Measurements from ENCODE around the gene DNAAF1.

The DNAAF1 gene

DNA sequence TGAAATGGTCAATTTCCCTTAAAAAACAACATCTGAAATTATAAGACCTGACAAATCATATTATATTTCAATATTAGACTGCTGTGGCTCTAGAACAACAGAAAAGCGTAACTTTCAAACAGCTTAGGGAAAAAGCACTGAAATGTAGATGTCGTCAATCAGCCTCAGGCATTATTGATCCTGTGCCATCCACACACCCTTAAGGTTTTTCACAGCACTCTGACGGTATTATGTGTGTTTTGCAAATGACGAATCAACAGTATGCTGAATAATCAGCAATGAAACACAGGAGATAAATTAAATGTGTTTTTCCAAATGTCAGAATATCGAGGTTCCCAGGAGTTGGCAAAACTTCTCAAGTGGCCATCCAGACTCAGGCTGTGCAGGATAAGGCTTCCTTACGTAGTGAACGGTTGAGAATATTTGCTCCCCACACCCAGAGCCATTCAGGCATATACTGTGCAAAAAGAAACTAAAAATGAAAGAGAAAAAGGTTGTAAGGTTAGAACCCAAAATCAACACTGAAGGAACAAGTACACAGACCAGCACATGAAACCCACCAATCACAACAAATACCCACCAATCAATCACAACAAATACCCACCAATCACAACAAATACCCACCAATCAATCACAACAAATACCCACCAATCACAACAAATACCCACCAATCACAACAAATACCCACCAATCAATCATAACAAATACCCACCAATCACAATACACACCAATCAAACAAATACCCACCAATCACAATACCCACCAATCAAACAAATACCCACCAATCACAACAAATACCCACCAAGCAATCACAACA, 20.6 kb upstream of the DNAAF1 start:
- no peak for DNase-seq

DNA sequence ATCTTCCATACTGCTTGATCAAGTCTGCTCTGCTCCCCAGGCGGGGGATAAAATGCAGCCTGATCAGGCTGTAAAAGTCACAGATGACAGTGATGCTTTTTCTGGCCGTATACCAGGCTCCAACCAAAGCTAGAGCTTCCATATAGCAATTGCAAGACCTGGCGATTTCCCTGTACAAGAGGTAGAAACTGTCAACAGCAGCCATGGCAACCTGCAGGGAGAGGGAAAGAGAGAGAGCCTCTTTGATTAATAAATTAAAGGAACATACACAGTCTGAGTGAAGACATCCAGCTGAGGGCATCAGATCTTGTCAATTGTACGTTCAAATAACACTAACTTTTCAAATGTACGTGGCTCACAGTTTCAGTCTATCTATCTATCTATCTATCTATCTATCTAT, 14.0 kb upstream of the DNAAF1 start:
- DNase-seq, result no peak

- no peak for DNase-seq
Measured at GRCh38 chr16:84132527-84133285, 12.4 kb upstream of the DNAAF1 start.

DNA sequence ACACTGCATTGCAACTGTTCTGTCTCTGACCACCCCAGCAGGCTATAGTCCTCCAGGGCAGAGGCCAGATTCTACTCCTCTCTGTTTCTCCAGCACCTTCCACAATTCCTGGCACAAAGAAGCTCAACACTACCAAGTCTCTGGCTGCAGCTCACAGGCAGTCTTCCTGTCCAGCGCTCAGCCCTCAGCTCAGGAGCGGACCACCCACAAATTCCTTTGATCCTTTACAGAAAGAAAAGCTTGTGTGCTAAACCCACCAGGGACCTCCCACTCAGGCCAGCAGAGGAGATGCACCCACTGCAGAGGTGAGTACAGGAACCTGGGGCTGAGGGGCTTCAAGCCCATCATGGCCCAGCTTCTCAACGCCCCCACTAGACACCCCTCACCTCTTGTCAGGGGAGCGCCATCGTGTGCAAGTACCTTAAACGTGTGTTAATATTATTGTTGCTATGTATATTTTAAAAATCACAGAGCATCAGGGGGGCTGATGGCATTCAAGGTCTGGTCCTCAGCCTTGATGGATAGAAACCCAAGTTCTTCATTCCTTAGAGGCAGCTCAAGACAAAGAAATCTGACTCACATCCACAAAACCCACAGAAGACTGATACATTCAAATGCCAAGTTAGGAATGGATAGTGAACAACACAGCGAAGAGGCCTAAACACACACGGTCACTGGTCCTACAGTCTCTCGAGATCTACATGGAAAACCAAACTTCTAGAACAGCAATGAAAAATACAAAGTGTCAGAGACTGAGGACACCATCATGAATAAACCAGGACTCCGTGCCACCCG, 8.6 kb upstream of the DNAAF1 start:
- DNase-seq, result no peak

- DNase-seq, result no peak
Measured at GRCh38 chr16:84137287-84137686, 7.8 kb upstream of the DNAAF1 start.

DNA sequence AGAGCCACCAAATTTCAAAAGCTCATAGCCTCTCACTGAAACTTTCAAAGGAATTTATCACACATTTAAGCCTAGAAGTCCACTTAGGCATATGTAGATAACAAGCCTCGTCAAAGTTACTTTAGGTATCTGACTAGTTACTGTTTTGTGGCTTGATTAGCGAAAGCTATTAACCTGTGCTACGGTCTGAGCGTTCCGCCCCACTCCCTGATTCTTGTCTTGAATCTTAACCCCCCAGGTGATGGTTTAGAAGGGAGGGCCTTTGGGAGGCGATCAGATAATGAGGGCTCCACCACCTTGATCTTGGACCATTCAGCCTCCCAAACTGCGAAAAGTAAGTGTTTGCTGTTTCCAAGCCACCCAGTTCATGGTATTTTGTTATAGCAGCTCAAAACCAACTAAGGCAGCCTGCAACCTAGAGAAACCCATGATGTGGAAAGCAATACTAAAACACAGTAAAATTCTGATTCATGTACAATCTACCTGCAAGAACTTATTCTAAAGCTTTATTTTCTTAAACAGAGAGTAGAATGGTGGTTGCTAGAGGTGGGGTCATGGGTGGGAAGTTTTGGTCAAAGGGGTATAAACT, 7.2 kb upstream of the DNAAF1 start:
- DNase-seq, result no peak

DNA sequence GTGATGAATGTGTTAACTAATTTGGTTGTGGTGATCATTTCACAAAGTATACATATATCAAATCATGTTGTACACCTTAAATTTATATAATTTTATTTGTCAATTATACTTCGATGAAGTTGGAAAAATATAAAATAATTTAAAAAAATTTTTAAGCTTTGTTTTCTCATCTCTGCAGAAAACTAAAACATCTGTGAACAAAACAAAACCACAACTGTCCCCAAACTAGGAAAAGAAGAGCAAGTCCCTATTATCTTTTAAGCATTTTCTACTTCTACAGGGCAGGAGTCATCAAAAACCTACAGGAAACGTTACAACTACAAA, 6.6 kb upstream of the DNAAF1 start:
- no peak for DNase-seq

- DNase-seq, result no peak
Measured at GRCh38 chr16:84138824-84139627, 6.1 kb upstream of the DNAAF1 start.

- DNase-seq, result no peak
Measured at GRCh38 chr16:84139628-84140258, 5.4 kb upstream of the DNAAF1 start.

- no peak for DNase-seq
Measured at GRCh38 chr16:84141143-84141670, 3.9 kb upstream of the DNAAF1 start.

GRCh38 chr16:84143081-84143480, 2.0 kb upstream of the DNAAF1 start:
- DNase-seq, result no peak

DNA sequence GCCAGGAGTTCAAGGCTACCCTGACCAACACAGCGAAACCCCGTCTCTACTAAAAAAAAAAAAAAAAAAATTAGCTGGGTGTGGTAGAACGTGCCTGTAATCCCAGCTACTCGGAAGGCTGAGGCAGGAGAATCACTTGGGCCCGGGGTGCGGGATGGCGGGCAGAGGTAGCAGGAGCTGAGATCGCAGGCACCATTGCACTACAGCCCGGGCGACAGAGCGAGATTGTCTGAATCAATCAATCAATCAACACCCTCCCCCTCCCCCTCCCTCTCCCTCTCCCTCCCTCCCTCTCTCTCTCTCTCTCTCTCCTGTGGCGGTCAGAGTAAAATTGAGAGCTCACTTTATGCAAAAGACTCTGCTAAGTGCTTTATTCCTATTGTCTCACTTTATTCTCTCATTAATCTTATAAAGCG, 1.3 kb upstream of the DNAAF1 start:
- DNase-seq, result no peak

DNA sequence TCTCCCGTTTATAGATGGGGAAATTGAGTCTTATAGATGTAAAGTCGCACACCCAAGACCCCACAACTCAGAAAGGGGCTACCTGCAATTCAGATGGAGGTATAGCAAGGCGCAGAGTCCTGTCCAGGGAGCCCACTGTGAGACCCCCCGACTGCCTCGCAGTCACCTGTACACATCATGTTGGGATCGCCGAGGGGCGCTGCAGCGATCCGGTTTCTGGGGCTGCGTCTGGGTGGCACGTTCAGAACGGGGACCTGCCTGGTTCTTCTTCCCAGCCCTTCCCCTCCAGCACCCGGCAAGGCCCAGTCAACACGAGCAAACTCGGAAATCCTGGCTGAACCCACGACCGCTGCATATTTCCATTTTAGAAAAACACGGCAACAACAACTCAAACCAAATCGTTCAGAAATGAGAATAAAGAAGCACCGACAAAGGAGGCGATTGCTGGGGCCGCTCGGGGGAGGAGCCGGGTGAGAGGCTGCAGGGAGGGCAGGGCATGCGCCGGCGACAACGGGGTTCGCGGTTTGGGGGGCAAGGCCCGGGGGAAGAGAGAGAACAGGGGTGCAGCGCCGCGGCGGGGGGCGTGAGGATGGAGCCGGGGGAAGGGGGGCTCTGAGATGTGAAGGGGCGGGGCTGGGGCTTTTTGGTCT, 774 bp upstream of the DNAAF1 start:
- peak; percentile 42 for DNase-seq

- no peak for DNase-seq
Measured at GRCh38 chr16:84150926-84151325, 5.8 kb downstream of the DNAAF1 start.

DNA sequence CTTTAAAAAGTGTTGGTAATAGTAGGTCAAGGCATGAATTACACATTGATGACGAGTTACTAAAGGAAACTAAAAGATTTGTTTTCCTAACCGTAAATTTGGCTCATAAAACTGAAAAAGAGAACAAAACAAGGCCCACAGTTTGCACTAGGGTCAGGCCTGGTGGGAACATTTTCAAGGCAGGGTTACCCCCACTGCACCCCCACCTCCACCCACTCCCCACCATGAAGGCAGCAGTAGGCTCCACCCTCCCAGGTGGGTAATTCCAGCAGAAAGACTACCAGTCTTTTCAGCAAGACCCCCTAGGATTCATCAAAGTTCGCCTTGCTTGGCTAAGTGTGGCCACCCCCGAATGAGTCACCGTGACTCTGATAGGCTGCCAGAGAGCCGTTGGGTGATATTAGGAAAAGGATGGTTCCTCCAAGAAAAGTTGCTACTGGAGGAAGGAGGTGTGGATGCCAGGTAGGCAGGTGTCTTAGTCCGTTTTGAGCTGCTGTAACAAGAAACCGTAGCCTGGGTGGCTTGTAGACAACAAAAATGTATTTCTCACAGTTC, 8.6 kb downstream of the DNAAF1 start:
- no peak for DNase-seq

DNA sequence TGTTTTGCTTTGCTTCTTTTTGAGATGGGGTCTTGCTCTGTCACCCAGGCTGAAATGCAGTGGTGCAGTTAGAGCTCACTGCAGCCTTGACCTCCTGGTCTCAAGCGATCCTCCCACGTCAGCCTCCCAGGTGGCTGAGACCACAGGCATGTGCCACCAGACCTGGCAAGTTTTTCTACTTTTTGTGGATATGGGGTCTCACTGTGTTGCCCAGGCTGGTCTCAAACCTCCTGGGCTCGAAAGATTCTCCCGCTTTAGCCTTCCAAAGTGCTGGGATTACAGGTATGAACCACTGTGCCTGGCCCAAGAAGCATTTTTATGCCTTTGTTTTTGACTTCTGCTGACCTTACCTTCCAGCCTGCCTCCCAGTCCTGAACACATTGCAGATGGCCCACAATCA, 10.1 kb downstream of the DNAAF1 start:
- no peak for DNase-seq

- no peak for DNase-seq
Measured at GRCh38 chr16:84155771-84156170, 10.7 kb downstream of the DNAAF1 start.

GRCh38 chr16:84156342-84156784, 11.3 kb downstream of the DNAAF1 start:
- DNase-seq, result no peak

- DNase-seq, result no peak
Measured at GRCh38 chr16:84159007-84159406, 13.9 kb downstream of the DNAAF1 start.

DNA sequence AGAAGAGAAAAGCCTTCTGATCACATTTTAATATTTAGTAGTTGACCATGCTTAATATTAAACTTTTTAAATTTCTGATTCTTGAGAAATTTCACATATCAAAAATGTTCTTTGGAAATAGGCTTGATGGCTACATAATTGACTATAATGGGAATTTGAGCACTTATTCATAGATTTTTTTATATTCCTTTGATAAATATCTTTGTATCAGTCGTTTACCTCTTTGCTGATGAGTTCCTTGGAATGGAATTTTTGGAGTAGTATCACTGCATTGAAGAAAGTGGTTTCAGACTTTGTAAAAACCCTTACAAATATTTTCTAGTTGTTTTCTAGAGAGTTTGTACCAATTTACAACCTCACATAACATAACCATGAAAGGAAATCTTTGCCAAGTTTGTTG, 14.7 kb downstream of the DNAAF1 start:
- no peak for DNase-seq

GRCh38 chr16:84161037-84161436, 15.9 kb downstream of the DNAAF1 start:
- no peak for DNase-seq

Data from CD4-positive, alpha-beta T cell treated with Interleukin-15 for 1 hour (primary cell).